Activated CD8-positive, alpha-beta T cell treated with anti-CD3 and anti-CD28 coated beads for 36 hours (primary cell): ENCODE data around the gene CLRN1. TPM values are rescaled to one million over a fixed set of nuclear protein-coding genes. Genes with fewer than 3 reads are reported as not detected.

Source experiments
- ATAC-seq: fragments of 200-7000 bp; cut with Tn5 transposase; one replicate; pipeline ENCODE4 v1.10.0; 2021; ENCODE audit warnings: mild to moderate bottlenecking, moderate library complexity
- CTCF ChIA-PET: fragments of 350-600 bp; sonication (Branson Sonifier 250); formaldehyde crosslinking; loops from one replicate; lab custom pipeline; 2021; ENCODE audit warnings: antibody characterized with exemption; lab: Charles Lee
- POLR2A ChIA-PET: fragments of 350-600 bp; sonication (Branson Sonifier 250); formaldehyde crosslinking; loops from one replicate; lab custom pipeline; 2021; ENCODE audit warnings: antibody characterized with exemption; lab: Charles Lee
- DNase-seq: peaks from one replicate; pipeline ENCODE4 v3.0.0-alpha.2; 2020
- H3K27ac Mint-ChIP-seq: one replicate; pipeline ENCODE4 v1.8.0; 2021; ENCODE audit warnings: mild to moderate bottlenecking, mixed read lengths
- H3K27me3 Mint-ChIP-seq: one replicate; pipeline ENCODE4 v1.8.0; 2021; ENCODE audit warnings: mixed read lengths
- H3K36me3 Mint-ChIP-seq: one replicate; pipeline ENCODE4 v1.8.0; 2021; ENCODE audit warnings: low read depth, mixed read lengths
- H3K4me1 Mint-ChIP-seq: one replicate; pipeline ENCODE4 v1.8.0; 2021; ENCODE audit warnings: low read depth, mixed read lengths
- H3K4me3 Mint-ChIP-seq: one replicate; pipeline ENCODE4 v1.8.0; 2021; ENCODE audit warnings: mild to moderate bottlenecking, moderate library complexity, mixed read lengths
- H3K9me3 Mint-ChIP-seq: one replicate; pipeline ENCODE4 v1.8.0; 2021; ENCODE audit warnings: mixed read lengths
- intact Hi-C: fragments of 100-400 bp; cut with micrococcal nuclease; formaldehyde crosslinking; loops from one replicate; pipeline ENCODE4 v1.10.0; 2022
- total RNA-seq, 2 experiments: library from RNA; stranded (reverse); gene quantifications; one replicate each; pipeline ENCODE4 v1.2.3, GENCODE V29; 2021
- TF ChIP-seq, protein P1 (sequence below): fragments of 200-600 bp; IDR thresholded peaks from one replicate; pipeline ENCODE4 v1.8.0; 2022; ENCODE audit warnings: antibody characterized with exemption, mild to moderate bottlenecking

Gene CLRN1
- total RNA-seq, 2 experiments from 2014 or later, result not detected

- Mint-ChIP-seq H3K36me3 (no peaks in the 10 kb centered on the region), H3K4me1 (peaks cover 5% of the 10 kb centered on the region), H3K9me3 (no peaks in the 10 kb centered on the region), H3K27ac (no peak overlapping the region), H3K4me3 (no peak overlapping the region), H3K27me3 (peaks cover 3% of the 10 kb centered on the region)
- DNase-seq (no peak), ATAC-seq (no peak)
- POLR2A ChIA-PET, result interaction anchor here (0.5 kb wide), 1 partner anchor 328 kb away, joined by 3 read pairs; no protein-coding TSS in a partner anchor
- CTCF ChIA-PET, result interaction anchor here (2.4 kb wide), 1 partner anchor 45 kb away, joined by 4 read pairs; no protein-coding TSS in a partner anchor
- TF ChIP-seq, protein P1, sequence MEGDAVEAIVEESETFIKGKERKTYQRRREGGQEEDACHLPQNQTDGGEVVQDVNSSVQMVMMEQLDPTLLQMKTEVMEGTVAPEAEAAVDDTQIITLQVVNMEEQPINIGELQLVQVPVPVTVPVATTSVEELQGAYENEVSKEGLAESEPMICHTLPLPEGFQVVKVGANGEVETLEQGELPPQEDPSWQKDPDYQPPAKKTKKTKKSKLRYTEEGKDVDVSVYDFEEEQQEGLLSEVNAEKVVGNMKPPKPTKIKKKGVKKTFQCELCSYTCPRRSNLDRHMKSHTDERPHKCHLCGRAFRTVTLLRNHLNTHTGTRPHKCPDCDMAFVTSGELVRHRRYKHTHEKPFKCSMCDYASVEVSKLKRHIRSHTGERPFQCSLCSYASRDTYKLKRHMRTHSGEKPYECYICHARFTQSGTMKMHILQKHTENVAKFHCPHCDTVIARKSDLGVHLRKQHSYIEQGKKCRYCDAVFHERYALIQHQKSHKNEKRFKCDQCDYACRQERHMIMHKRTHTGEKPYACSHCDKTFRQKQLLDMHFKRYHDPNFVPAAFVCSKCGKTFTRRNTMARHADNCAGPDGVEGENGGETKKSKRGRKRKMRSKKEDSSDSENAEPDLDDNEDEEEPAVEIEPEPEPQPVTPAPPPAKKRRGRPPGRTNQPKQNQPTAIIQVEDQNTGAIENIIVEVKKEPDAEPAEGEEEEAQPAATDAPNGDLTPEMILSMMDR, result no peak
- intact Hi-C loops, result no loop called here
Measured at GRCh38 chr3:150970665-150971324, 1.7 kb downstream of the CLRN1 start.

DNA sequence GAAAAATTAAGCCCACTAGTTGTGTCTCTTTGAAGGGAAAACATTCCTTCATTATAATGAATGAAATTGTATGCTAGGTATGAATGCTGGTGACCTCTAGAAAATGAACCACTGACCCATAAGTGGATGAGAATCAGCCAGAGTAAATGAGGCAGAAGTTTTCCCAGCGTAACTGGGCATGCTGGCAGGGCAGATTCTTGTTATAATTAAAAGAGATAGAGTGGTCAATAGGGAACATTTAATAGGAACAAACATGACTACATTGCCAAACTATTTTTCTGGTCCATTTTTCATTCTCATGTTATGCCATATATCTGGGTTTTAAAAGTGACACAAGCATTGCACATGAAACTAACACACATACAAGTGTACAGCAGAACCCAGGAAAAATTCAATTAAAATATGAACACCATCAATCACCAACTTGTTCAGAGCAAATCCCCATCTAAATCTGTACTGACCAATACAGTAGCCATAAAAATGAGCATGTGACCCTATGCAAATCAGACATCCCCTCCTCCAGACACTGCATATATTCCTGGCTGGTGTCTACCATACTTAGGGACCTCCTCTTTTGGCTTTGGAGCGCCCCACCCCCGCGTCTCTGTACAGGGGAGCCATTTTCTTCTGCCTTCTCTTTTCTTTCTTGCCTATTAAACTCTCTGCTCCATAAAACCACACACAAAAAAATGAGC, 4.0 kb downstream of the CLRN1 start:
- Mint-ChIP-seq H3K27me3 (peaks cover 3% of the 10 kb centered on the region), H3K36me3 (no peaks in the 10 kb centered on the region), H3K4me1 (no peaks in the 10 kb centered on the region), H3K27ac (no peak overlapping the region), H3K9me3 (no peaks in the 10 kb centered on the region), H3K4me3 (no peak overlapping the region)
- ATAC-seq (no peak), DNase-seq (no peak)
- ChIA-PET POLR2A (no interaction called here), CTCF (no interaction called here)
- TF ChIP-seq, protein P1, result no peak
- intact Hi-C loops, result no loop called here

- H3K36me3 Mint-ChIP-seq, result no peaks in the 10 kb centered on the region
- intact Hi-C loops, result no loop called here
- H3K27me3 Mint-ChIP-seq, result peaks cover 10% of the 10 kb centered on the region
- POLR2A ChIA-PET, result no interaction called here
- no peak overlapping the region for H3K4me3 Mint-ChIP-seq
- no peaks in the 10 kb centered on the region for H3K9me3 Mint-ChIP-seq
- no peaks in the 10 kb centered on the region for H3K4me1 Mint-ChIP-seq
- H3K27ac Mint-ChIP-seq, result no peak overlapping the region
- CTCF ChIA-PET, result no interaction called here
- TF ChIP-seq, protein P1, result no peak
- no peak for ATAC-seq
- no peak for DNase-seq
Measured at GRCh38 chr3:150965436-150965835, 7.1 kb downstream of the CLRN1 start.

GRCh38 chr3:150961949-150962348, 10.6 kb downstream of the CLRN1 start:
- no peak for DNase-seq
- POLR2A ChIA-PET, result no interaction called here
- H3K27me3 Mint-ChIP-seq, result peaks cover 13% of the 10 kb centered on the region
- H3K27ac Mint-ChIP-seq, result no peak overlapping the region
- intact Hi-C loops, result no loop called here
- TF ChIP-seq, protein P1, result no peak
- no peaks in the 10 kb centered on the region for H3K36me3 Mint-ChIP-seq
- CTCF ChIA-PET, result no interaction called here
- H3K4me1 Mint-ChIP-seq, result no peaks in the 10 kb centered on the region
- H3K9me3 Mint-ChIP-seq, result no peaks in the 10 kb centered on the region
- H3K4me3 Mint-ChIP-seq, result no peak overlapping the region
- no peak for ATAC-seq
